GM18526 (cell line): ENCODE data around the gene FOXJ1.

Experiments
- POLR2A ChIP-seq: IDR thresholded peaks from 3 replicates; pipeline ENCODE4 v1.6.1; 2011; ENCODE audit not compliant: insufficient read length; ENCODE audit errors: extremely low read depth

Gene FOXJ1

GRCh38 chr17:76141212-76142038 lies at the start of gene FOXJ1:
FOXJ1 (minus strand) TSS chr17:76141245; CDS start chr17:76140395, 850 bp downstream.
- TF ChIP-seq POLR2A = no peak

- no peak for TF ChIP-seq POLR2A
These were observed 48.7 kb upstream of the FOXJ1 start for GRCh38 chr17:76189741-76190140.

GRCh38 chr17:76189247-76189646 lies 48.2 kb upstream of the FOXJ1 start:
- no peak for TF ChIP-seq POLR2A

- no peak for TF ChIP-seq POLR2A
These were observed 47.4 kb upstream of the FOXJ1 start for GRCh38 chr17:76188213-76189016.

GRCh38 chr17:76184290-76184689 lies 43.2 kb upstream of the FOXJ1 start:
- TF ChIP-seq POLR2A = no peak

GRCh38 chr17:76182016-76182764 lies 41.1 kb upstream of the FOXJ1 start:
- no peak for TF ChIP-seq POLR2A

GRCh38 chr17:76179496-76180467 lies 38.7 kb upstream of the FOXJ1 start:
- TF ChIP-seq POLR2A = no peak

- no peak for TF ChIP-seq POLR2A
These were observed 37.1 kb upstream of the FOXJ1 start for GRCh38 chr17:76178124-76178523.

GRCh38 chr17:76176701-76177574 lies 35.9 kb upstream of the FOXJ1 start:
- TF ChIP-seq POLR2A = no peak

- TF ChIP-seq POLR2A = no peak
These were observed 33.0 kb upstream of the FOXJ1 start for GRCh38 chr17:76174037-76174436.

GRCh38 chr17:76173474-76173873 lies 32.4 kb upstream of the FOXJ1 start:
- no peak for TF ChIP-seq POLR2A

- no peak for TF ChIP-seq POLR2A
These were observed 30.7 kb upstream of the FOXJ1 start for GRCh38 chr17:76171706-76172105.

- no peak for TF ChIP-seq POLR2A
These were observed 29.1 kb upstream of the FOXJ1 start for GRCh38 chr17:76170114-76170513.

- TF ChIP-seq POLR2A = no peak
These were observed 25.9 kb upstream of the FOXJ1 start for GRCh38 chr17:76166906-76167305.

GRCh38 chr17:76166168-76166567 lies 25.1 kb upstream of the FOXJ1 start:
- no peak for TF ChIP-seq POLR2A
